ACC112 (cell line): ENCODE data around the gene STARD13.

Experiments used
- H2AFZ ChIP-seq: fragments of 200-600 bp; sonication (generic); one replicate; pipeline ENCODE4 v1.6.0; 2017; ENCODE audit warnings: antibody characterized with exemption, low read length; ENCODE audit not compliant: unreplicated experiment
- H3K27ac ChIP-seq: fragments of 200-600 bp; sonication (generic); 2 replicates; pipeline ENCODE4 v1.5.1; 2014; ENCODE audit warnings: low read depth, mild to moderate bottlenecking, antibody characterized with exemption, low read length, moderate library complexity
- H3K27me3 ChIP-seq: fragments of 200-600 bp; sonication (generic); 2 replicates; pipeline ENCODE4 v1.6.1; 2014; ENCODE audit warnings: mild to moderate bottlenecking, antibody characterized with exemption, low read length, moderate library complexity, mixed read lengths; ENCODE audit not compliant: insufficient read depth
- H3K36me3 ChIP-seq: fragments of 200-600 bp; sonication (generic); 2 replicates; pipeline ENCODE4 v1.6.1; 2016; ENCODE audit warnings: mild to moderate bottlenecking, antibody characterized with exemption, low read length, moderate library complexity, mixed read lengths; ENCODE audit not compliant: insufficient read depth
- H3K4me1 ChIP-seq: fragments of 200-600 bp; sonication (generic); one replicate; pipeline ENCODE4 v1.6.1; 2016; ENCODE audit warnings: low read length, mixed read lengths; ENCODE audit not compliant: insufficient read depth, unreplicated experiment, control insufficient read depth
- H3K4me3 ChIP-seq: fragments of 200-600 bp; sonication (generic); 2 replicates; pipeline ENCODE4 v1.5.1; 2014; ENCODE audit warnings: mild to moderate bottlenecking, low read depth, low read length
- H3K79me2 ChIP-seq: fragments of 200-600 bp; sonication (generic); one replicate; pipeline ENCODE4 v1.6.0; 2016; ENCODE audit warnings: low read length; ENCODE audit not compliant: control insufficient read depth, unreplicated experiment, insufficient read depth

The STARD13 gene

GRCh38 chr13:33057019-33057780, 228.4 kb downstream of the STARD13 start:
- no peak overlapping the region for H2AFZ ChIP-seq
- H3K4me3 ChIP-seq = no peak overlapping the region
- H3K79me2 ChIP-seq = no peaks in the 10 kb centered on the region
- no peak overlapping the region for H3K27ac ChIP-seq
- H3K36me3 ChIP-seq = no peaks in the 10 kb centered on the region
- H3K4me1 ChIP-seq = no peaks in the 10 kb centered on the region
- no peaks in the 10 kb centered on the region for H3K27me3 ChIP-seq

- no peaks in the 10 kb centered on the region for H3K4me1 ChIP-seq
- no peak overlapping the region for H2AFZ ChIP-seq
- no peaks in the 10 kb centered on the region for H3K36me3 ChIP-seq
- H3K27ac ChIP-seq = no peak overlapping the region
- no peaks in the 10 kb centered on the region for H3K79me2 ChIP-seq
- H3K27me3 ChIP-seq = no peaks in the 10 kb centered on the region
- H3K4me3 ChIP-seq = no peak overlapping the region
Observed at GRCh38 chr13:33053397-33054066, 232.0 kb downstream of the STARD13 start.
